NCI-H2196 treated with DMSO at 0.1 percent for 48 hours (cell line): ENCODE data around the gene GPX8.
A peak's percentile ranks its signal among the peaks of the same experiment; 100 is the strongest.

ENCODE experiments used
- DNase-seq: peaks from one replicate; lab custom pipeline; 2025; ENCODE audit not compliant: unreplicated experiment; lab: John Stamatoyannopoulos, UW

The GPX8 gene, protein sequence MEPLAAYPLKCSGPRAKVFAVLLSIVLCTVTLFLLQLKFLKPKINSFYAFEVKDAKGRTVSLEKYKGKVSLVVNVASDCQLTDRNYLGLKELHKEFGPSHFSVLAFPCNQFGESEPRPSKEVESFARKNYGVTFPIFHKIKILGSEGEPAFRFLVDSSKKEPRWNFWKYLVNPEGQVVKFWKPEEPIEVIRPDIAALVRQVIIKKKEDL

DNA sequence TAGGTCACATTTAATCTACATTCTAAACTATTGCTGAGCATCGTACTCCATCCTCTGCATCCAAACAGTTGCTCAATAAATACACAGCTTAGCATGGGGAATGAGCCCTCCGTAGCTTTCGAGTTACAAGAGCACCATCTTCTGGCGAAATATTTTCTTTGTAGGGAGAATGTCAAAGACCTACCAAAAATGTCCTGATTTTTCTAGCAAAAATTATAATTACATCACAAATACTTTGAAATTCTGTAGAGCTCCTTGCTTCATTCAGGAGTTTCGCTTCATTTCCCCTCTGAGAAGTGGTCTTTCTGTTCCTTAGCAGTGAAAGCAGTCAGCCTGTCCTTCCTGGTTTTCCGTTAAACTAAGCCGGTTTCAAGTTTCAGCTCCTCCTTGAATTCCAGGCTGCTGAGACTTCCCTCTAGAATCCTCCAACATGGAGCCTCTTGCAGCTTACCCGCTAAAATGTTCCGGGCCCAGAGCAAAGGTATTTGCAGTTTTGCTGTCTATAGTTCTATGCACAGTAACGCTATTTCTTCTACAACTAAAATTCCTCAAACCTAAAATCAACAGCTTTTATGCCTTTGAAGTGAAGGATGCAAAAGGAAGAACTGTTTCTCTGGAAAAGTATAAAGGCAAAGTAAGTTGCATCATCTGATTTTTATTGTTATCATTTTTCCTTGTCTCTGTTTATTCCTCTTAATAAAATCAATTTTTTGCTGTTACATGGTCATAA is at the start of gene GPX8:
Gene GPX8, plus strand, starts transcription at position 409 of the 730 bp plus-strand sequence. Its CDS starts 22 bp downstream, at position 431.
- DNase-seq, result no peak

DNA sequence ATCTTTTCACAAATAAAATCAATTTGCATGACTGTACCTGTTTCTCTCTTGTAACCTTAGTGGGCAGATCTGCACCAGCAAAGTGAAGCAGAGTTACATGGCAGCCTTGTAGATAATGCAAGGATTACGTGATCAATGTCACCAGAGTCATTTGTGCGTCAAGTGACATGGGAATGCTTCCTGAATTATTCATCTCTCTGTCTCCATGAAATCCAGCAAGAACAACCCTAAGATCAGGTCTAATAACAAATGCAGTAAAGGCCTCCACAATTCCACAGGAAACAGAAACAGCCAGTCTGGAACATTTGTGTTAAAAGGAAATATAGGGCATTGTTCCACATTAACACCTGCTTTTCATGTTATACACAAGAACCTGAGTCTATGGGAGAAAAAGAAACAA is 49.8 kb upstream of the GPX8 start:
- no peak for DNase-seq

DNA sequence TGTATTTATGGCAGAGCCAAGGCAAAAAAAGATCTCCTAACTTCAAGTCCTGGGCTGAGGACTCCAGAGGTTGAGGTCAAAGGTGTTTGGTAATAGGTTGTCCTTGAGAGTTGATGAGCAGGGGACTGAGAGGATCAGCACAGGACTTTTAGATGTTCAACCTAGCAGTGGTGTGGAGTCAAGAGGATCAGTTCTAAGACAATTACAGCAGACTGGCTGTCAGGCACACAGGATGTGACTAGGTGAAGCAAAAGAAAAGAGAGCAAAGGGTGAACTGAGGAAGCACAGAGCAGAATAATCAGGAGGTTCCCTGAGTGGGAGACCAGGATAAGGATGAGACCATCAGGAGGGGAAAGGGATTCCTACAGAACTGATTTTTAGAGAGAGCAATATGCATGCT is 46.6 kb upstream of the GPX8 start:
- no peak for DNase-seq

DNA sequence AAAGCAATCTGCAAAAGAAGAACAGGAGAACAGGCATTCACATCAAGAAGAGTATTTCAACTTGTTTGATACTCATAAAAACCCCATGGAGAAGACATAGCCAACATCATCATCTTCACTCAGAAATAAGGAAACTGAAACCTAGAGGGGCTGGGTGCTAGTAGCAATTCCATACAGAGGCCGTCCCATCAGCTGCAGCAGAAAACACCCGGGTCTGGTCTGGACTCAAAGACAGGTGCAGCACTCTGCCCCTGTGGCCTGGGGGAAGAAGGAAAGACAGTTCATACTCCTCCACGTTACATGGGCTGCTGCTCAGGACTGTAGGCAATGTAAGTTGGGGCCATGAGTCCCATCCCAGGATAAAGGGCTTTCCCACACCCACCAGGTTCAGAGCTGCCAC is 45.9 kb upstream of the GPX8 start:
- no peak for DNase-seq

DNA sequence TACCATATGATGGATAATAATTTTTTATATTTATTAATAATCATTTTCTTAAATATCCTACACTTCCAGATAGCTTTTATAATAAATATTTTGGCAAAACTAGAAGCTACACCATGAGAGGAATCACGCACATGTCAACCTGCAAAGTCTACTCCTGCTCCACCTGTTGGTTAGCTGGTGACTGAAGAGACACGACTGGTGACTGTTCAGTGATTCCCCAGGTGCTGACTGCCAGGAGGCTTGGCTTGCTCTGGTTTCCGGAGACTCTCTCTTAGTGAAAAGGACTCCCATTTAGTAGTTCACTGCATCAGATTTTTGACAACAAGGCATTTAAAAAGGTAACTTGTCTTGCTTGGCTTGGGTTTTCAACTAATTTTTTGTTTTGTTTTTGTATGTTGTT is 36.6 kb upstream of the GPX8 start:
- DNase-seq, result no peak

DNA sequence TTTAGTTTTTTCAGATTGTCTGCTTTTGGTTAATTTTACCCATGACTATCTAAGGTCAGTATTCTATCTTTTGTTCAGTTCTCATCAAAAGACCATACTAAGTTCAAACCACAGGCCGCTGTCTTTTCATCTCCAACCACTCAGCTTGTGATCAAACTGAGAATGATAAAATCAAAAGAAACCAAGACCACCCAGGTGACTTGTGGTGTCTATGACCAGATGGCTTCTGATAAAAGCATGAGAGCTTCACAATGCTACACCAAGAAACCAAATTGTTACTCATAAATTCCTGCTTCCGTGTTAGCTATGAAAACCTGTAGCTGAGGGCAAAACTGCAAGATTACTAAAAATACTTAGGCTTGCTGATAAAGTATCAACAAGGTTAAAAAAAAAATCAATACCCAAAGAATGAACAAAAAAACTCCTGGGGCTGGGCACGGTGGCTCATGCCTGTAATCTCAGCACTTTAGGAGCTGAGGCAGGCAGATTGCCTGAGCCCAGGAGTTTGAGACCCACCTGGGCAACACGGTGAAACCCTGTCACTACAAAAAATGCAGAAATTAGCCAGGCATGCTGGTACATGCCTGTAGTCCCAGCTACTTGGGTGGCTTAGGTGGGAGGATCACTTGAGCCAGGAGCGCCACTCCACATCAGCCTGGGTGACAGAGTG is 25.8 kb upstream of the GPX8 start:
- DNase-seq, result no peak

DNA sequence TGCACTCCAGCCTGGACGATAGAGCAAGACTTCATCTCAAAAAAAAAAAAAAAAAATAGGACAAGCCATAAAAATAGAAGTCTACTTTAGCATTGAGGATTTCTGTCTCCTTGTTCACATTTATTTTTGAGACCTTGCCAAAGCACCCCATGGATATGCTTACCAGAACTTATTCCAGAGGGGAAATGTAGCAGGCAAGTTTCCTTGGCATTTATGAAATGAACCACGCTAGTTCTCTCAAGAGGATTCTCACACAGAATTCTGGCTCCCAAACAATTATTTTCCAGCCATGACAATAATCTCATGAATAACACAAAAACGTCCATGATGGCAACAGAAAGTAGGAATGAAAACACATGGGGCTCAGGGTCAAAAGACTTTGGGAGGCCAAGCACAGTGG is 23.4 kb upstream of the GPX8 start:
- DNase-seq, result no peak

DNA sequence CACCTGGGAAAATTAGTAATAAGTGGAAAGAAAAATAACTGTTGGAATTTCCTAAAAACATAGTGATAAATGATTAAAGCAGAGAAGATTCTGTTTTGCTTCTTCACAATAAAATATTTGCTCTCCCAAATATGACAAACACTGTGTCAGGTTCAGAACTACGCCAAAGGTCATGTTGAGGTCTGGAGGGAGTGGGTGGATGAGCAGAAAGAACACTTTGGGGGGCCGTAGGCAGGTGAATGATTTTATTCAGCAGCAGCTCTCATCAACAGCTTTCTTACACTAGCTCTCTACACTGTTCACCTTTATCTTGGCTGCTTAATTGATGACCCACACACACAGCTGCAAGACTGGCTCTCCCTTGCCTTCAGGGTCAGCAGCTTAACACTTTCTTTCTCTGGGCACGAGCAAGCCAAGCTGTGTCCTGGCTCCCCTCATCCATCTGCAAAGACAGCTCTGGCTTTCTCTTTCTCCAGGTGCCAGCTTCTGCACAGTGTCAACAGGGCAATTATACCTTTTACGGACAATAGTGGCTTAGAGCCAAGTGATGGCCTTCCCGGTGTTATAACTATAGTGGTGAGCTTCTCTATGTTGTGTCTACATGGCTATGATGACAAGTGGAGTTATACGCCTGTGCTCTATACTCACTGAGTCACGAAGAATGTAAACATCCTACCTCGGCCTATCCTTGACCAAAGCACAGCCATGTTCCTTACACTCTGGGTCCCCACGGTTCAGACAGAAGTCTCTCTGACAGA is 18.9 kb upstream of the GPX8 start:
- DNase-seq, result no peak

DNA sequence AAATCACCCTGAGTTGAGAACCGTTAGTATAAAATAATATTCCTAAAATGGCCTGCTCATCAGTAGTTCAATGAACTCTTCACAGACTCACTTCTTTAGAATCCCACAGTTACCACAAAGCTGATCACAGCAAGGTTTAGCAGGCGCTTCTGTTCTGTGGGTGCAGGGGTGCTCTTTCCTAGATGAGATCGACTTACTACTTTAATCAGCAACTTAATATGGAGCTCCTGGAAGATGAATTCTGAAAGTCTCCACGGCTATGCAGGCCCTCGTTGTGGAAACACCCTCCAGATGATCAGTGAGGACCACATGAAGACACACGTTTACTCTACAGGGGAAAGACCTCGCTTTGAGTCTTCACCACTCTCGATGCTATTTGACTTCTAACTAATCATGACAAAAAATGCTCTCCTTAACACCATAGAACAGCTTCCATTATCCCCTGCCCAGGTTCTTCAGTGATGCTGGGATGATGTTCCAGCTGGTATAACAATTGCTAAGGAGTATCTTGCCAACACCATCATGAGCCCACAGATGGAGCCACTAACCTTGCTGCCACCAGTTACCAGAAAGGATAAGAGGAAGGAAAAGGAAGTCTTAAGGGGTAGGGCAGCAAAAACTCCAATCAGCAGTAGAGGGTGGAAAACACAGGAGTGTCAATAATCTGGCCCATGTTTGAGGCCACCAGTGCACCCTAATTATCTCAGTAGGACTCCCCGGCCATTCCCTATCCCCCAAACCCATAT is 17.9 kb upstream of the GPX8 start:
- DNase-seq, result no peak

DNA sequence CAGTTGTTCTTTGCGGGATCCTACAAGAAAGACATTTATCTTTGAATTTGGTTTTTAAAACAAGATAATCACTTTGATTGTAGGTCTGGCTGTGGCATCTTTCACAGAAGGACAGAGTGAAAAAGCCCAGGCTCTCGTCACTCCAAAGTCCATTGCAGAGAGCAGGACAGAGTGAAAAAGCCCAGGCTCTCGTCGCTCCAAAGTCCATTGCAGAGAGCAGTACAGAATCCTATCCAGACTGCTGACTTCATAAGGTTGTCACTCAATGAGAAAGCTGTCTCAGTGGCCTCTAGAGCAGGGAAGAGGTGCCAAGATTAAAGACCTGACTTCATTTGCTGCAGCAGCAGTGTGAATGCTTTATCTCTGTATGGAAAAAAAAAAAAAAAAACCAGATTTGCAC is 16.3 kb upstream of the GPX8 start:
- no peak for DNase-seq

DNA sequence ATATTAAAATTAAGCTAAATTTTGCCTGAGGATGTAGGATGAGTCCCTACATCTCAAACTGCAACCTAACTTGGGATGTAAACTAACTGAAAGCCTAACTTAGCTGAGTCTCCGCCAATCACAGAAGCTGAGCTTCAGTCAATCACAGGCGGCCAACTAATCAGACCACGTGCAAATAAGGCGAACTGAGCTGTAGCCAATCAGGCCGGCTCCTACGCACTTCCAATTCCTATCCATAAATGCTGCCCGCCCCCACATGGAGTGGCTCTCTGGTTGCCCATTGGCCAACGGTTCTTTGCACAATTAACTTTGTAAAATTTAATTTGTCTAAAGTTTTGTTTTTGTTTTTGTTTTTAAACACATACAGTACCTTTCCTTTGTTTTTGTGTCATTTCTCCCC is 13.9 kb upstream of the GPX8 start:
- DNase-seq, result no peak

DNA sequence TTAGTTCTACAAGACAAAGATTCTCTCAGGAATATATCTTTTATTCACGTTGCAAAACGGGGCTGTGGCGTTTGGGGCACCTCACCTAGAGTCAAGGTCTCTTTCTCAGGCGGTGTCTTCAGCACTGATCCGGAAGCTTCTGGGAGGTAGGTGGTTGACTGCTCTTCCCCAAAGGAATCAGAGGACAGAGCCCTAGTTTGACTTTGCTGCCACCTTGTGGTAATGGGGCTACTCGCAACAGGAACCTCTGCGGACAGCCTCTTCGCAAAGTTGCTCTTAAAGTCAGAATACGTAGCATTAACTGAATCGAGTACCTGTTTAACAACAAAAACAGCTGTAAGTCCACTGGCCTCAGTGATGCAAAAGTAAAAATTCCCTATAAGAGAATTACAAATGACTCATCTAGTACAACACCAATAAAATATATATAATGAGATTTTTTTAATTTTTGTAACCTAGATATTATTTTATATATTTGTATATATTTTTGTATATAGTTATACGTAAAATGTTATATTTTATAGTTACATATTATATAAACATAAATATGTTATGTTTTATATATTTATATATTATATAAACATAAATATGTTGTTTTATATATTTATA is 13.3 kb upstream of the GPX8 start:
- peak; percentile 27 for DNase-seq

DNA sequence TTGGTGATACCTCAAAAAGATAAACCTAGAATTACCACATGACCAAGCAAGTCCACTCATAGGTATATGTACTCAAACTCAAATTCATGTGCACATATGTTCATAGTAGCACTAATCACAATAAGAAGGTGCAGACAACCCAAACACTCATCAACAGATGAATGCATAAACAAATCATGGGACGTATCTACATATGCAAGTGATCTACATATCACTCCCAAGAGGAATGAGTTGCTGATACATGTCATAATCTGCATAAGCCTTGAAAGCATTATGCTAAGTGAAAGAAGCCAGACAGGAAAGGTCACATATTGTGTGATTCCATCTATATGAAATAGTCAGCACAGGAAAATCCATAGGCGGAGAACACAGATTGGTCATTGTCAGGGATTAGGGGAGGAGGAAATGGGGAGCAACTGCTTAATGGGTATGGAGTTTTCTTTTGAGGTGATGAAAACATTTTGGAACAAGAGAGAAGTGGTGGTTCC is 10.6 kb upstream of the GPX8 start:
- no peak for DNase-seq

DNA sequence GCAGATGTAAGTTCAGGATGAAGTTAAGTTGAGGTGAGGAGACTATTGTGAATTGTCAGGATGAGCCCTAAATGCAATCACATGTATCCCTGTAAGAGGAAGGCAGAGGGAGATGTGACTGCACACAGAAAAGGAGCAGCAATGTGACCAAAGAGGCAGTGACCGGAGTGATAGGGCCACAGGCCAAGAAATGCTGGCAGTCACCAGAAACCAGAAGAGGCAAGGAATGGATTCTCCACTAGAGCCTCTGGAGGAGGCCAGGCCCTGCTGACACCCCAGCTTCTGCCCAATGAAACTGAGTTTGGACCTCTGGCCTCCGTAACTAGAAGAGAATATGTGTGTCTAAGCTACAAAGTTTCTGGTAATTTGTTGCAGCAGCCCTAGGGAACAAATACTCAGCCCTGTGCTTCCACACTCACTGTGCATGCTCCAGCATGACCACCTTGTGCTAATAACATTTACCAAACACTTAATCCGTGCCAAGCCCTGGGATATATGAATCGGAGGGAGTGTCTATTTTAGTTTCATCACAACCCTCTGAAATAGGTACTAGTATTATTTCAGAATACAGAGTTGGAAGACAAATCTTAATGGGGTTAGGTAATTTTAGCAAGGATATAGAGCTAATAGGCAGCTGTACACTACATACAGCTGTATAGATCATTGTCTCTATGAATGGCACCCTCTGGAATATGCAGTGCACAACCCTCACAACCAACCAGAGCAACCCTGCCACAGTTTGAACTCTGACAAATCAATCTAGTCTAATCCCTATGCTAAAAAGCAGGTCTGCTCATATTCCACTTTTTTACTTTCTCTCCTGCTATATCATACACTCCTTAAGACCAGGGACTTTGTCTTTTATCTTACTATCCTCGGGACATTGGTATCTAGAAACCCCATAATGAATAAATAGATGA is 7.8 kb upstream of the GPX8 start:
- DNase-seq, result no peak

DNA sequence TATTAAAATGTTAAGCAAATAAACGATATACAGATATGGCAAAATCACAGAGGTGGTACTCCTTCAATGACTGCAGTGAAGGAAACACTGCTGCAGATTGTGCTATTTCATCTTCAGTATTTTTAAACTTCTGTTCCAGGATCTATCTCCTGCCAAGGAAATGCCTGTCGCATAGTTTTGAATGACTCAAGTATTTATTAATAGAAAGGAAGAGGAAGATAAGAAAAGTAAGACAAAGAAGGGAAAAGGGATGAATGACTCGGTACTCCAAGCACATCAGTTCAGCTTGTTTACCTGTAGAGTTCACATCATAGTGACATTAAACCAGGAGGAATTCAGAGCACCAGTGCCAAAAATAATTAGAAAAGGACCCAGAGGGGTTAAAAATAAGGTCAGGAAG is 5.1 kb upstream of the GPX8 start:
- no peak for DNase-seq

DNA sequence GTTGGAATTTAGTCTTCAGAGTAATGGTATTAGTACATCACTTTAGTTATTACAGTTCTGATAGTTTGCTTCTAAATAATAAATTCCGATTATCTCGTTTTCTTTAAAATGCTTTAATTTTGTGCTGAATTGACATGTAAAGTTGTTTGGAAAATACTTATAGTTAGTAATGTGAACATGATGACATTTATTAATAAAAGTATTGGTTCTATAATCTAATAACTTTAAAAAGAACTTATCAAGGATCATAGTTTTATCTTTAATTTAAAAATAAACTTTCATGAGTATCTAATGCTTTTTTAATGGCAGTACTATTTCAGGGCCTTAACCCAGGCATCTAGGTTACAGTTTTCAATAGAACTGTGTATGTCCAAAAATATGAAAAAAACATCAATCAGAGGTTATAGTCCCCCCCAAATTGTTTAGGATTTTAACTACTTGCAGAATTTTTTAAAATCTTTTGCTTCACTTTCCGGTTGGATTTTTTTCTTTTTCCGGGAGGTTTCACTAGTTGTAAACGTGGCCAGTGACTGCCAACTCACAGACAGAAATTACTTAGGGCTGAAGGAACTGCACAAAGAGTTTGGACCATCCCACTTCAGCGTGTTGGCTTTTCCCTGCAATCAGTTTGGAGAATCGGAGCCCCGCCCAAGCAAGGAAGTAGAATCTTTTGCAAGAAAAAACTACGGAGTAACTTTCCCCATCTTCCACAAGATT is 680 bp downstream of the GPX8 start:
- no peak for DNase-seq

DNA sequence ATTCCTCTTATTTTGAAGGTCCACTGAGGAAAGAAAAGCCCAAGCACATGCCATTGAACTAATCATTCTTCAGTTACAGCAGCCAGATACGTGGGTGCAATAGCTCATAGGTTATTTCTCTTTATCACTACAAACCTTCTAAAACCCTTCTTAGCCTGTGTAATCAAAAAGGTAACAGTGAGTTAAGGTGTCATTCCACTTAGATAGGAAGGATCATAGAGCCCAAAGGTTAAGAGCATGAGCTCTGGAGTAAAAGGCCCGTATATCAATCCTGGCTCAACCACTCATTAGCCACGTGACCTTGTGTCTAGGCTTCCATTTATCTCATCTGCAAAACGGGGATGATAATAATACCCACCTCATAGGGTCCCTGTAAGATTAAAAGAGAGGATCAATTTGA is 2.7 kb downstream of the GPX8 start:
- DNase-seq, result no peak

DNA sequence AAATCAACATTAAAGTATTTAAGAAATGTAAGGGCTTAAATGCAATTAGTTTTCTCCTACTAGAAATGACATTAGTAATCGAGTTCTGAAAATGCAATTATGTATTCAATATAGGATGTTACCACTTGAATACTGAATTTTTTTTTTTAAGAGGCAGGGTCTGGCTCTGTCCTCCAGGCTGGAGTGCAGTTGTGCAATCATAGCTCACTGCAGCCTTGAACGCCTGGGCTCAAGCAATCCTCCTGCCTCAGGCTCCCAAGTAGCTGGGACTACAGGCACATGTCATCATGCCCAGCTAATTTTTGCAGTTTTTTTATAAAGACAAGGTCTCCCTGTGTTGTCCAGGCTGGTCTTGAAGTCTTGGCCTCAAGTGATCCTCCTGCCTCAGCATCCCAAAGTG is 11.5 kb downstream of the GPX8 start:
- no peak for DNase-seq
